ENCODE results near the gene APMAP. TPM values are rescaled to one million over a fixed set of nuclear protein-coding genes. Genes with fewer than 3 reads are reported as not detected.

The APMAP gene
- total and polyA plus RNA-seq, 2 of the 13 experiments (the other 11 are each of a cell fraction or from before 2014, with no cell fraction given) = 168 to 214 TPM

DNA sequence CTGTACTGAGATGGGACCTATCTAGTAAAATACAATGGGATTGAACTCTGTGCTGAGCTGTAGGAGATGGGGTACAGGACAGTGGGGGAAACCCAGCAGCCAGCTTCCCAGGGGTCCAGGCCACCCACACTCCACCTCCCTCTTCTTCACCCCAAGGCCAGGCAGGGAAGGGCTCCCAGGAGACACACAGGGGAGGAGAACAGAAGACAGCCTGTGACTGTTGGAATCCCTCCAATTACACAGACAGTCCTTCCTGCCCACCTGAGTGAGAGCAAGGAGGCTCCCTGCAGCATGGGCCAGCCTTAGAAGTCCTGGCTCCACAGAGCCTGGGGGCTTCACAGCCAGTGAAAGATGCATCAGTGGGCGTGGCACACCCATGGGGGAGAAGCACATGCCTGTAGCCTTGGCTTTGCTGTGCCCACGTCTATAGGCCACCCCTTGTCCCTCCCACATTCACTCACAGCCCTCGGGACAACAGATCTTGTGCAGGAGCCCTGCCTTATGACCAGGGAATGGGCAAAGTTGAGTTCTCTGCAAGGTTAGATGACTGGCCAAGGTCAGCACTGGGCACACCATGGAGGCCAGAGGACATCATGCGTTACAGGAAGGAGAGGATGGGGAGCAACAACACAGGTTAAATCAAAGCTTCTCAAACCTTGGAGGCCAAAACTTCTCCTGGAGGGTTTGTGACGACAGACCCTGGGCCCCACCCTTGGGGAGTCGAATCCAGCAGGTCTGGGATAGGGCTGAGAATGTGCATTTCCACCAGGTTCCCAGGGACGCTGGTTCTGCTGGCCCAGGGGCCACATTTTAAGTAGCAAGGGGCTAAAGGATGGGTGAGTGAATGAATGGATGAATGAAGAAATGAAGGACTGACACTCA is 55.8 kb downstream of the APMAP start:
- TF ChIP-seq TCF7L2 (IDR thresholded peaks at IDR 0.05; ENCODE audit: low read depth, low read length) = no peak
- TF ChIP-seq TBL1XR1 (IDR thresholded peaks at IDR 0.05; ENCODE audit: borderline replicate concordance, low read length, partially characterized antibody) = no peak
- TF ChIP-seq ZNF512 (CRISPR knock-in tag; IDR thresholded peaks at IDR 0.05) = no peak
- no peak for TF ChIP-seq HNRNPLL (IDR thresholded peaks at IDR 0.05; ENCODE audit: low read depth, low read length, poor library complexity, severe bottlenecking)
- TF ChIP-seq NFATC3 (CRISPR knock-in tag; IDR thresholded peaks at IDR 0.05) = no peak
- TF ChIP-seq IRF2 (CRISPR knock-in tag; IDR thresholded peaks at IDR 0.05) = no peak
- TF ChIP-seq ZNF550 (CRISPR knock-in tag; IDR thresholded peaks at IDR 0.05; ENCODE audit: borderline replicate concordance) = no peak
- no peak for TF ChIP-seq KLF9 (CRISPR knock-in tag; IDR thresholded peaks at IDR 0.05; ENCODE audit: low read depth)
- no peak for TF ChIP-seq NFYB (CRISPR knock-in tag; IDR thresholded peaks at IDR 0.05)
- TF ChIP-seq CENPBD1 (CRISPR knock-in tag; IDR thresholded peaks at IDR 0.05; ENCODE audit: borderline replicate concordance, low read depth) = no peak
- TF ChIP-seq ZNF354B (CRISPR knock-in tag; IDR thresholded peaks at IDR 0.05) = no peak
- no peak for TF ChIP-seq ZNF780A (CRISPR knock-in tag; IDR thresholded peaks at IDR 0.05)
- TF ChIP-seq ZNF230 (CRISPR knock-in tag; IDR thresholded peaks at IDR 0.05) = no peak
- no peak for TF ChIP-seq ZNF790 (CRISPR knock-in tag; IDR thresholded peaks at IDR 0.05; ENCODE audit: borderline replicate concordance)
- Histone ChIP-seq H3K9me3 (ENCODE audit: low read length) (0 out of 2 replicates have a peak, but pooled peaks cover 8% of the 10 kb centered on the region), H3K27me3 (ENCODE audit: control insufficient read depth in 1 of 2, insufficient read depth in 2 of 2, low read length in 2 of 2) (no peaks in the 10 kb centered on the region; a peak in 1 of 5 replicates), H4K20me1 (ENCODE audit: insufficient read depth, low read length) (no peaks in the 10 kb centered on the region), H3K4me3 (replicated peaks in 1 of 3; ENCODE audit: insufficient read depth in 1 of 3, low read depth in 2 of 3, low read length in 3 of 3) (no peak overlapping the region), H3K27ac (ENCODE audit: extremely low read length, insufficient read depth, low read length) (no peak overlapping the region), H3K9ac (ENCODE audit: insufficient read depth, low read depth, low read length) (no peak overlapping the region), H3K4me2 (ENCODE audit: low read depth, low read length) (no peak overlapping the region), H3K36me3 (replicated peaks in 1 of 2; ENCODE audit: control insufficient read depth in 1 of 2, insufficient read depth in 2 of 2, low read length in 2 of 2) (no peaks in the 10 kb centered on the region), H3K4me1 (ENCODE audit: insufficient read depth, low read length) (no peaks in the 10 kb centered on the region), H2AFZ (ENCODE audit: low read length) (no peak overlapping the region), H3K79me2 (ENCODE audit: insufficient read depth, low read length) (no peaks in the 10 kb centered on the region)
- no peak for ATAC-seq
- BruUV-seq (replicated peaks) = no TSS peak
- POLR2A ChIA-PET = no interaction called here
- intact Hi-C loops (cut with micrococcal nuclease; ENCODE audit: unreplicated experiment) = no loop called here
- CTCF ChIA-PET (ENCODE audit: low intra/inter-chr PET ratio, low total read pairs) = no interaction called here
- FAIRE-seq = no peak
- 13% methylated on average over 6 of the region's 7 CpGs for WGBS (ENCODE audit: low lambda C conversion rate)
- in situ Hi-C loops (cut with HindIII; ENCODE audit: extremely low pct_ligation_motif_present, low pct_unique_long_range_greater_than_20kb) = no loop called here
- DNase-seq (ENCODE audit: low spot score) = no peak

Measured in HepG2 (cell line).